ENCODE measurements around the gene PHACTR1. TPM values are rescaled to one million over a fixed set of nuclear protein-coding genes. Genes with fewer than 3 reads are reported as not detected.

Gene PHACTR1
- total and polyA plus RNA-seq, 3 donors from 2014 or later: 5.1 to 7.6 (median 6.5) TPM

DNA sequence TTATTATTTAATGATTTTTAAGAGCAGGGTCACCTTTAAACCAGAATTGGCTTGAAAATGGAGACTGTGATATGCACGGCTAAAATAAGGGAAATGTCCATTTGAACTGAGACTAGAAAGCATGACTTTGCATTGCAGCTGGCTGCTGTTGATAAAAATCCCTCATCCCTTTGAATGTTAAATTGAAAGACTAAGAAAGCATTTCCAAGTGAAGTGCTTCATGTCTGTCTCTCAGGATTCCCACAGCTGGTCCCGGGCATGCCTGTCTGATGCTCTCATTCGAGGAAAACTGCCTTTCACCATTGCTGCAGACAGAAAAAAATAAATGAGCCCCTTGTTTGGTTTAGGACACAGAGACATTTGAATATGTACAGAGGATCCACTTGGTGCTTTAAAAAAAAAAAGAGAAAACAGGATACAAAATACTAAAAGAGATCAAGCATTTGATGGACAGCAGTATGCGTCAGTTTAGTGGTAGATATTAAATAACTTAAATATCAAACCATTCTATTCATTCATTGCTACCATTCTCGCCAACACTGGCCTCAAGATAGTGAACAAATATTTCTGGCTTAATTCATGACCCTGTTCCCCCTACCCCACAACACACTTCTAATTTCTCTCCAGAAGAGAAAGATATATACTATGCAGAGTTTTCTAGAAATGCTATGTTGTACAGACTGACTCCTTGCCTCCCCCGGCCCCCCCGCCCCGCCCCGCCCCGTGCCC lies 556.8 kb downstream of the PHACTR1 start:
- Histone ChIP-seq H3K4me3 (no peak overlapping the region), H3K4me1 (no peaks in the 10 kb centered on the region), H3K27me3 (no peaks in the 10 kb centered on the region), H3K9me3 (no peaks in the 10 kb centered on the region), H3K36me3 (ENCODE audit: low read depth, missing control alignments) (no peaks in the 10 kb centered on the region), H3K27ac (no peak overlapping the region)
- TF ChIP-seq, protein P1, sequence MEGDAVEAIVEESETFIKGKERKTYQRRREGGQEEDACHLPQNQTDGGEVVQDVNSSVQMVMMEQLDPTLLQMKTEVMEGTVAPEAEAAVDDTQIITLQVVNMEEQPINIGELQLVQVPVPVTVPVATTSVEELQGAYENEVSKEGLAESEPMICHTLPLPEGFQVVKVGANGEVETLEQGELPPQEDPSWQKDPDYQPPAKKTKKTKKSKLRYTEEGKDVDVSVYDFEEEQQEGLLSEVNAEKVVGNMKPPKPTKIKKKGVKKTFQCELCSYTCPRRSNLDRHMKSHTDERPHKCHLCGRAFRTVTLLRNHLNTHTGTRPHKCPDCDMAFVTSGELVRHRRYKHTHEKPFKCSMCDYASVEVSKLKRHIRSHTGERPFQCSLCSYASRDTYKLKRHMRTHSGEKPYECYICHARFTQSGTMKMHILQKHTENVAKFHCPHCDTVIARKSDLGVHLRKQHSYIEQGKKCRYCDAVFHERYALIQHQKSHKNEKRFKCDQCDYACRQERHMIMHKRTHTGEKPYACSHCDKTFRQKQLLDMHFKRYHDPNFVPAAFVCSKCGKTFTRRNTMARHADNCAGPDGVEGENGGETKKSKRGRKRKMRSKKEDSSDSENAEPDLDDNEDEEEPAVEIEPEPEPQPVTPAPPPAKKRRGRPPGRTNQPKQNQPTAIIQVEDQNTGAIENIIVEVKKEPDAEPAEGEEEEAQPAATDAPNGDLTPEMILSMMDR (IDR thresholded peaks at IDR 0.05): no peak
- no peak for TF ChIP-seq POLR2A (IDR thresholded peaks at IDR 0.05)
- intact Hi-C loops (cut with DNase I; ENCODE audit: low total_unique reads): no loop called here
- WGBS, 2 donors: 75 to 78% methylated on average over 10 of the region's 10 CpGs
- no peak for DNase-seq

DNA sequence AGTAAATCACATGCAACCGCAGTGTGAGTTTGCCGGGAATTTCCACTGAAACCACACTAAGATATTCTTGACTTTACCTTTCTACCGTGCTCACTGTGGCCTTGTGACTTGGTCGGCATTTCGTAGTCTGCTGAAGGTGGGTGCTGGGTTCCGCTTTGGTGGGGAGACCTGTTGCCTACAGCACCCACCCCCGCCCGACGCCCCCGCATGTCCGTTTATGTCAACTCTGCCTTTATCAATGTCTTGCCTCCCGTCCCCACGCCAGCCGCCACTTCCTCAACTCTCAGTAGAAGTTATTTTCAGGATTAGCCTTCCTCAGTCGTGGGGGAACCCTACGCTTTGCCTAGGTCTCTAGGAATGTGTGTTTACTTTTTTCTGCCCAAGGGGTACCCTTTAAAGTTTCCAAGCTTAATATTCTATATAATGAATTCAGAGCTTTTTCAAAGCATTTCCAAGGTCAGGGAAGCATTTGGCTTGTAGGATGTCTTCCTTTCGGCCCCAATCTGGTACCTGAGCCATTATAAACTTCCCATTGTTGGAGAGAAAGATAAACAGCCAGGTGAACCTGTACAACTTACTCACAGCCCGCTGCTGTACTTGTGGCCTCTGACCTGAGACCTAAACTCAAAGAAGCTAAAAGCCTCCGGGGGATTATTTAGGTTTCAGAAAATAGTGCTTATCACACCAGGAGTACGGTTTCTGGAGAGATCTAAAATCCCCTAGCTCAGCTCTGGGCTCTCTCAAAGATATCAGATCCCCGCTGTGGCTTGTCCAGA lies 557.6 kb downstream of the PHACTR1 start:
- Histone ChIP-seq H3K27me3 (no peaks in the 10 kb centered on the region), H3K4me3 (no peak overlapping the region), H3K4me1 (no peaks in the 10 kb centered on the region), H3K9me3 (no peaks in the 10 kb centered on the region), H3K27ac (no peak overlapping the region), H3K36me3 (ENCODE audit: low read depth, missing control alignments) (no peaks in the 10 kb centered on the region)
- WGBS, 2 donors: 73 to 74% methylated on average over 21 of the region's 21 CpGs
- TF ChIP-seq, protein P1 (IDR thresholded peaks at IDR 0.05): no peak
- TF ChIP-seq POLR2A (IDR thresholded peaks at IDR 0.05): no peak
- intact Hi-C loops (cut with DNase I; ENCODE audit: low total_unique reads): no loop called here
- DNase-seq: peak; percentile 46

DNA sequence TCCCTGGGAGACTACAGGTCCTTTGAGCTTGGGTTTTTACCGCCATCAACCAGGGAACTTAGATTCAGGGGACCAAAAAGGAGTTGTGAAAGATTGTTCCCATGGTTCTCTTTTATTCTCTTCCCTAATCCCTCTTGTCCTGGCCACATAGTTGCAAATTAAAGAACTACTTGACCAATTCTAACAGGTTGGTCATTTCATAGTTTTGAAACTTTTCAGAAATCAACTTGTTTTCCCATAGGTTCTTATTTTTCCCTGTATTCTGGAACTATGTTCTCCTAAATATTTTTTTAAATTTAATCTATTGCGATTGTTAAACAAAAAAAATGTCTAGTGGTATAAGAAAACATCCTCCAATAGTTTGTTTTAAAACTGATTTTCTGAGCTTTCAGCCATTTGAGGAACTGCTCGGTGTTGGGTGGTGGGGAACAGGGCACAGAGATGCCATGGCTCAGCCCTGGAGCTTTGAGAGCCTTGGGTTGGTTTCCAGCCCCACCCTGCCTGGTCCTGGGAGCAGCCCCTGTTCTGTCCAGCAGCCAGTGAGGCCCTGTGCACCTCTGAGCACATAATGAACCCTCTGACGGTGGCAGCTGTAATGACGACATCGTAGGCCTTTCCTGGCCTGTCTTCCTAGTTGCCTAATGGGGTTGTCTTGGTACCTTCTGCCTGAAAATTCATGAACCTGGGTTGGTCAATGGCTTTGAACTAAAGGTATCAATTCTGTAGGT lies 558.3 kb downstream of the PHACTR1 start:
- H3K36me3 ChIP-seq (ENCODE audit: low read depth, missing control alignments): no peaks in the 10 kb centered on the region
- TF ChIP-seq, protein P1 (IDR thresholded peaks at IDR 0.05): no peak
- TF ChIP-seq POLR2A (IDR thresholded peaks at IDR 0.05): no peak
- intact Hi-C loops (cut with DNase I; ENCODE audit: low total_unique reads): no loop called here
- DNase-seq: no peak
- H3K4me1 ChIP-seq: no peaks in the 10 kb centered on the region
- H3K27ac ChIP-seq: no peak overlapping the region
- H3K4me3 ChIP-seq: no peak overlapping the region
- H3K27me3 ChIP-seq: no peaks in the 10 kb centered on the region
- WGBS, 2 donors: 77 to 85% methylated on average over 3 to 6 of the region's 6 CpGs
- no peaks in the 10 kb centered on the region for H3K9me3 ChIP-seq

DNA sequence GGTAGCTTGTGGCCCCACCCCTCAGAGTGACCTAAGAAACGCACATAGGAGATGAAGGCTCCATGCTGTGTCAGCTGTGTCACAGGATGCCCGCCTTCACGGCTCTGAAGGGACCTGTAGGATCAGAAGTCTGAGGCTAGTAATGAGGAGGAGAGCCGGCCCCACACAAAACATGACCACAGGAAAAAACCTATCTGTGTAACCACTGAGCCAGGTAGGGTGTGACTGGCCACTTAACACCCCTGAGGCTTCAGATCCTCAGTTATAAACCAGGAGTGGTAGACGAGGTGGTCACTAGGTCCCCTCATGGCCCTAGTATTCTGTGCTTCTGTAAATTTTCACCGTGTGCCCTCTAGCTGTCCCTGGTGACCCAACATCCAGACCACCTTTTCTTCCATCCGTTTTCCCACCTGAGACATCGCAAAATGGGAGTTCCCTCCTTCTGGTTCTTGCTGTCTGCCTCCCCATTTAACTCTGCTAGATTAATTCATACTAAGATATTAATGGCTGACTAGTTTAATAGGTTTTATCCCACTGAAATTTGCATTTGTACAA lies 558.9 kb downstream of the PHACTR1 start:
- H3K27ac ChIP-seq: no peak overlapping the region
- H3K27me3 ChIP-seq: no peaks in the 10 kb centered on the region
- no peak overlapping the region for H3K4me3 ChIP-seq
- H3K4me1 ChIP-seq: no peaks in the 10 kb centered on the region
- no peaks in the 10 kb centered on the region for H3K9me3 ChIP-seq
- H3K36me3 ChIP-seq (ENCODE audit: low read depth, missing control alignments): no peaks in the 10 kb centered on the region
- intact Hi-C loops (cut with DNase I; ENCODE audit: low total_unique reads): no loop called here
- DNase-seq: no peak
- WGBS, 2 donors: 77 to 84% methylated on average over 8 of the region's 8 CpGs
- TF ChIP-seq POLR2A (IDR thresholded peaks at IDR 0.05): no peak
- TF ChIP-seq, protein P1 (IDR thresholded peaks at IDR 0.05): no peak

Data from testis (tissue), 3 donors.